Activated naive CD8-positive, alpha-beta T cell (primary cell): ENCODE results near the gene KIF21B.

Experiments
- H3K27ac Mint-ChIP-seq: one replicate; pipeline ENCODE4 v1.8.0; 2021; ENCODE audit warnings: mixed read lengths
- H3K27me3 Mint-ChIP-seq: one replicate; pipeline ENCODE4 v1.8.0; 2021; ENCODE audit warnings: mixed read lengths
- H3K36me3 Mint-ChIP-seq: one replicate; pipeline ENCODE4 v1.8.0; 2021; ENCODE audit warnings: mixed read lengths
- H3K4me1 Mint-ChIP-seq: one replicate; pipeline ENCODE4 v1.8.0; 2021; ENCODE audit warnings: low read depth, mixed read lengths
- H3K4me3 Mint-ChIP-seq: one replicate; pipeline ENCODE4 v1.8.0; 2021; ENCODE audit warnings: mild to moderate bottlenecking, mixed read lengths
- H3K9me3 Mint-ChIP-seq: one replicate; pipeline ENCODE4 v1.8.0; 2021; ENCODE audit warnings: low read depth, mixed read lengths

Gene KIF21B

GRCh38 chr1:201001962-201002361 lies 21.6 kb downstream of the KIF21B start:
- peaks cover 11% of the 10 kb centered on the region for H3K36me3 Mint-ChIP-seq
- H3K4me3 Mint-ChIP-seq: no peak overlapping the region
- H3K9me3 Mint-ChIP-seq: no peaks in the 10 kb centered on the region
- H3K27ac Mint-ChIP-seq: peak overlapping the region; percentile 73
- H3K4me1 Mint-ChIP-seq: peaks cover 6% of the 10 kb centered on the region
- H3K27me3 Mint-ChIP-seq: no peaks in the 10 kb centered on the region

GRCh38 chr1:201000391-201000790 lies 23.1 kb downstream of the KIF21B start:
- Mint-ChIP-seq H3K27ac (no peak overlapping the region), H3K27me3 (no peaks in the 10 kb centered on the region), H3K4me1 (peaks cover 6% of the 10 kb centered on the region), H3K4me3 (no peak overlapping the region), H3K9me3 (no peaks in the 10 kb centered on the region), H3K36me3 (peaks cover 11% of the 10 kb centered on the region)

- H3K36me3 Mint-ChIP-seq: peaks cover 11% of the 10 kb centered on the region
- peaks cover 6% of the 10 kb centered on the region for H3K4me1 Mint-ChIP-seq
- H3K9me3 Mint-ChIP-seq: no peaks in the 10 kb centered on the region
- H3K27ac Mint-ChIP-seq: no peak overlapping the region
- H3K27me3 Mint-ChIP-seq: no peaks in the 10 kb centered on the region
- H3K4me3 Mint-ChIP-seq: no peak overlapping the region
Measured at GRCh38 chr1:200999667-201000066, 23.8 kb downstream of the KIF21B start.

- Mint-ChIP-seq H3K36me3 (peaks cover 11% of the 10 kb centered on the region), H3K9me3 (no peaks in the 10 kb centered on the region)
Measured at GRCh38 chr1:200998323-200998722, 25.2 kb downstream of the KIF21B start.

GRCh38 chr1:200992382-200993048 lies 31.0 kb downstream of the KIF21B start:
- Mint-ChIP-seq H3K36me3 (no peaks in the 10 kb centered on the region), H3K4me1 (no peaks in the 10 kb centered on the region), H3K27ac (no peak overlapping the region), H3K27me3 (no peaks in the 10 kb centered on the region), H3K4me3 (no peak overlapping the region), H3K9me3 (no peaks in the 10 kb centered on the region)

More at GRCh38 chr1:200998323-200998722, 25.2 kb downstream of the KIF21B start:
- Mint-ChIP-seq H3K27ac (no peak overlapping the region), H3K4me1 (peaks cover 6% of the 10 kb centered on the region), H3K4me3 (no peak overlapping the region), H3K27me3 (no peaks in the 10 kb centered on the region)

GRCh38 chr1:200991097-200991614 lies 32.4 kb downstream of the KIF21B start:
- Mint-ChIP-seq H3K36me3 (no peaks in the 10 kb centered on the region), H3K9me3 (no peaks in the 10 kb centered on the region), H3K4me1 (no peaks in the 10 kb centered on the region), H3K27me3 (no peaks in the 10 kb centered on the region), H3K4me3 (no peak overlapping the region), H3K27ac (no peak overlapping the region)

- Mint-ChIP-seq H3K4me3 (no peak overlapping the region), H3K27me3 (no peaks in the 10 kb centered on the region), H3K36me3 (no peaks in the 10 kb centered on the region), H3K4me1 (no peaks in the 10 kb centered on the region), H3K27ac (no peak overlapping the region), H3K9me3 (no peaks in the 10 kb centered on the region)
Measured at GRCh38 chr1:200990114-200990513, 33.4 kb downstream of the KIF21B start.

GRCh38 chr1:200989337-200989736 lies 34.2 kb downstream of the KIF21B start:
- Mint-ChIP-seq H3K27me3 (no peaks in the 10 kb centered on the region), H3K9me3 (no peaks in the 10 kb centered on the region), H3K4me1 (no peaks in the 10 kb centered on the region), H3K4me3 (no peak overlapping the region), H3K27ac (no peak overlapping the region), H3K36me3 (no peaks in the 10 kb centered on the region)

GRCh38 chr1:200988693-200989092 lies 34.8 kb downstream of the KIF21B start:
- no peaks in the 10 kb centered on the region for H3K9me3 Mint-ChIP-seq
- no peak overlapping the region for H3K4me3 Mint-ChIP-seq
- H3K4me1 Mint-ChIP-seq: no peaks in the 10 kb centered on the region
- H3K27me3 Mint-ChIP-seq: no peaks in the 10 kb centered on the region
- H3K27ac Mint-ChIP-seq: no peak overlapping the region
- no peaks in the 10 kb centered on the region for H3K36me3 Mint-ChIP-seq

- Mint-ChIP-seq H3K9me3 (no peaks in the 10 kb centered on the region), H3K27me3 (no peaks in the 10 kb centered on the region), H3K36me3 (peaks cover 2% of the 10 kb centered on the region), H3K27ac (no peak overlapping the region), H3K4me3 (no peak overlapping the region), H3K4me1 (no peaks in the 10 kb centered on the region)
Measured at GRCh38 chr1:200985481-200985880, 38.0 kb downstream of the KIF21B start.

GRCh38 chr1:200983035-200983561 lies 40.4 kb downstream of the KIF21B start:
- Mint-ChIP-seq H3K4me1 (no peaks in the 10 kb centered on the region), H3K36me3 (peaks cover 11% of the 10 kb centered on the region), H3K27me3 (no peaks in the 10 kb centered on the region), H3K4me3 (no peak overlapping the region), H3K9me3 (no peaks in the 10 kb centered on the region), H3K27ac (no peak overlapping the region)

GRCh38 chr1:200982071-200982945 lies 41.2 kb downstream of the KIF21B start:
- no peak overlapping the region for H3K27ac Mint-ChIP-seq
- no peaks in the 10 kb centered on the region for H3K27me3 Mint-ChIP-seq
- no peaks in the 10 kb centered on the region for H3K4me1 Mint-ChIP-seq
- H3K36me3 Mint-ChIP-seq: peaks cover 11% of the 10 kb centered on the region
- H3K9me3 Mint-ChIP-seq: no peaks in the 10 kb centered on the region
- H3K4me3 Mint-ChIP-seq: no peak overlapping the region

- Mint-ChIP-seq H3K36me3 (peaks cover 11% of the 10 kb centered on the region), H3K4me3 (no peak overlapping the region), H3K27ac (no peak overlapping the region), H3K27me3 (no peaks in the 10 kb centered on the region), H3K9me3 (no peaks in the 10 kb centered on the region), H3K4me1 (no peaks in the 10 kb centered on the region)
Measured at GRCh38 chr1:200981278-200981677, 42.2 kb downstream of the KIF21B start.

- Mint-ChIP-seq H3K4me1 (no peaks in the 10 kb centered on the region), H3K36me3 (peaks cover 11% of the 10 kb centered on the region), H3K4me3 (no peak overlapping the region), H3K27me3 (no peaks in the 10 kb centered on the region), H3K9me3 (no peaks in the 10 kb centered on the region), H3K27ac (no peak overlapping the region)
Measured at GRCh38 chr1:200980873-200981272, 42.6 kb downstream of the KIF21B start.

- Mint-ChIP-seq H3K4me1 (no peaks in the 10 kb centered on the region), H3K27me3 (no peaks in the 10 kb centered on the region), H3K36me3 (peaks cover 11% of the 10 kb centered on the region), H3K27ac (no peak overlapping the region), H3K4me3 (no peak overlapping the region), H3K9me3 (no peaks in the 10 kb centered on the region)
Measured at GRCh38 chr1:200980452-200980772, 43.1 kb downstream of the KIF21B start.
